Measurements from ENCODE around the gene CLIC4.

DNA sequence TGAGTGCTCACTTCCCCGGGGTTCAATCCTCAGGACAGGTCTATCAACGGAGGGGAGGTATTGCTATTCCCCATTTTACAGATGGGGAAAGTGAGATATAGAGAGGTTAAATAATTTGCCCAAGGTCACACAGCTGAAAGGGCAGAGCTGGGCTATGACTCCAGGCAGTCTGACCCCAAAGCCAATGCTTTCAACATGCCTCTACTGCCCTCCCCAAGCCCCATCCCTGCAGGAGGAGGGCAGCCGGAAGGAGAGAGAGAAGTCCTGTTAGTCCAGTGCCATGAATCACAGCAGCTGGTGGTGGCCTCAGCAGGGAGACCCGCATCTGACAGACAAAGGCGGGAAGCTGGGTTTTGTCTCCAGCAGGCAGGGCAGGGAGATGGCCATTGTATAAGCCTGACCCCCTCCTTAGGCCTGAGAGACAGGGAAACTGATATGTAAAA, 20.0 kb upstream of the CLIC4 start:
- TF ChIP-seq, protein P1, sequence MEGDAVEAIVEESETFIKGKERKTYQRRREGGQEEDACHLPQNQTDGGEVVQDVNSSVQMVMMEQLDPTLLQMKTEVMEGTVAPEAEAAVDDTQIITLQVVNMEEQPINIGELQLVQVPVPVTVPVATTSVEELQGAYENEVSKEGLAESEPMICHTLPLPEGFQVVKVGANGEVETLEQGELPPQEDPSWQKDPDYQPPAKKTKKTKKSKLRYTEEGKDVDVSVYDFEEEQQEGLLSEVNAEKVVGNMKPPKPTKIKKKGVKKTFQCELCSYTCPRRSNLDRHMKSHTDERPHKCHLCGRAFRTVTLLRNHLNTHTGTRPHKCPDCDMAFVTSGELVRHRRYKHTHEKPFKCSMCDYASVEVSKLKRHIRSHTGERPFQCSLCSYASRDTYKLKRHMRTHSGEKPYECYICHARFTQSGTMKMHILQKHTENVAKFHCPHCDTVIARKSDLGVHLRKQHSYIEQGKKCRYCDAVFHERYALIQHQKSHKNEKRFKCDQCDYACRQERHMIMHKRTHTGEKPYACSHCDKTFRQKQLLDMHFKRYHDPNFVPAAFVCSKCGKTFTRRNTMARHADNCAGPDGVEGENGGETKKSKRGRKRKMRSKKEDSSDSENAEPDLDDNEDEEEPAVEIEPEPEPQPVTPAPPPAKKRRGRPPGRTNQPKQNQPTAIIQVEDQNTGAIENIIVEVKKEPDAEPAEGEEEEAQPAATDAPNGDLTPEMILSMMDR (conservative IDR thresholded peaks at IDR 0.05; ENCODE audit: low read length): no peak
- no peak for TF ChIP-seq EZH2phosphoT487 (IDR thresholded peaks at IDR 0.05; ENCODE audit: borderline replicate concordance)
